ENCODE results near the gene RAPGEF4. TPM values are rescaled to one million over a fixed set of nuclear protein-coding genes. Genes with fewer than 3 reads are reported as not detected.

The RAPGEF4 gene
- total and polyA plus RNA-seq, 2 of the 8 experiments (the other 6 are each of a cell fraction or from before 2014, with no cell fraction given), result 1.2 to 2.6 TPM

GRCh38 chr2:173016451-173016850, 280.8 kb downstream of the RAPGEF4 start:
- no peak overlapping the region for H4K5ac ChIP-seq (ENCODE audit: insufficient read length, low read depth, low read length)
- H3K79me2 ChIP-seq (ENCODE audit: control insufficient read depth in 1 of 2, insufficient read depth in 2 of 2, low read length in 2 of 2), result no peaks in the 10 kb centered on the region
- H3K36me3 ChIP-seq (ENCODE audit: control insufficient read depth in 2 of 4, insufficient read depth in 4 of 4, low read length in 3 of 4), result no peaks in the 10 kb centered on the region
- H3K56ac ChIP-seq (replicated peaks; ENCODE audit: insufficient read length, low read depth, low read length), result no peak overlapping the region
- H3K4me3 ChIP-seq (ENCODE audit: extremely low read depth in 1 of 4, insufficient read depth in 2 of 4, low read depth in 3 of 4, low read length in 4 of 4), result no peak overlapping the region
- H2BK15ac ChIP-seq (ENCODE audit: low read length), result no peak overlapping the region
- H3K27me3 ChIP-seq (replicated peaks in 1 of 4; ENCODE audit: control insufficient read depth in 3 of 4, extremely low read depth in 1 of 4, insufficient read depth in 3 of 4, low read length in 3 of 4), result no peaks in the 10 kb centered on the region
- DNase-seq (ENCODE audit: low read depth in 1 of 2, low spot score in 2 of 2) (no peak), FAIRE-seq (no peak)
- no peak overlapping the region for H3K9ac ChIP-seq (replicated peaks in 1 of 4; ENCODE audit: extremely low read depth in 1 of 4, low read depth in 3 of 4, low read length in 3 of 4)
- CTCF ChIA-PET (ENCODE audit: partially characterized antibody), result interaction anchor here (4.1 kb wide), 1 partner anchor 10 kb away, joined by 30 read pairs; no protein-coding TSS in a partner anchor
- WGBS, 2 experiments (ENCODE audit: extremely low coverage in 1 of 2, insufficient coverage in 1 of 2, insufficient read length in 1 of 2, insufficient replicate concordance in 2 of 2, low coverage in 1 of 2, low lambda C conversion rate in 2 of 2, missing lambda C conversion rate in 1 of 2), result 68% methylated on average over 2 of the region's 2 CpGs; no CpG with 5 or more reads in 1 of the 2 experiments
- H3K4ac ChIP-seq (replicated peaks; ENCODE audit: insufficient read length, low read depth, low read length), result no peak overlapping the region
- H3K79me1 ChIP-seq (ENCODE audit: low read depth, low read length), result no peaks in the 10 kb centered on the region
- no peak overlapping the region for H2AFZ ChIP-seq (ENCODE audit: low read length)
- POLR2A ChIA-PET (ENCODE audit: partially characterized antibody), result no interaction called here
- H2BK20ac ChIP-seq (ENCODE audit: low read length), result no peak overlapping the region
- H4K8ac ChIP-seq (ENCODE audit: extremely low read depth, insufficient read depth, low read length), result no peak overlapping the region
- H2BK120ac ChIP-seq (replicated peaks; ENCODE audit: low read depth, low read length), result no peak overlapping the region
- H3K23ac ChIP-seq (ENCODE audit: insufficient read length), result no peak overlapping the region
- no peak overlapping the region for H2BK12ac ChIP-seq (ENCODE audit: low read depth, low read length)
- no peak overlapping the region for H3K18ac ChIP-seq (ENCODE audit: extremely low read depth, low read length)
- no peak overlapping the region for H2BK5ac ChIP-seq (ENCODE audit: low read depth, low read length)
- peaks cover 0 to 5% (median 0%) of the 10 kb centered on the region in 4 experiments; a peak in 1 of 7 replicates for H3K4me1 ChIP-seq (replicated peaks in 1 of 4; ENCODE audit: control insufficient read depth in 3 of 4, insufficient read depth in 4 of 4, low read length in 3 of 4)
- H3K4me2 ChIP-seq (ENCODE audit: insufficient read depth in 1 of 2, low read depth in 2 of 2, low read length in 2 of 2), result no peak overlapping the region
- no peak overlapping the region for H2AK5ac ChIP-seq (ENCODE audit: low read depth, low read length)
- H3K9me3 ChIP-seq (ENCODE audit: insufficient read depth in 2 of 2, low read depth in 1 of 2, low read length in 1 of 2), result no peaks in the 10 kb centered on the region
- H3K23me2 ChIP-seq (ENCODE audit: low read depth, low read length), result no peaks in the 10 kb centered on the region
- no peak overlapping the region for H4K91ac ChIP-seq (replicated peaks; ENCODE audit: insufficient read length, low read length)
- H3K27ac ChIP-seq (ENCODE audit: low read depth, low read length), result no peak overlapping the region
- no peak overlapping the region for H3K14ac ChIP-seq (ENCODE audit: insufficient read length)
- H4K20me1 ChIP-seq (replicated peaks in 1 of 2; ENCODE audit: control insufficient read depth in 1 of 2, insufficient read depth in 2 of 2, low read length in 2 of 2), result no peaks in the 10 kb centered on the region
- no peak for TF ChIP-seq EZH2 (IDR thresholded peaks at IDR 0.05; ENCODE audit: low read depth, low read length, severe bottlenecking)
- TF ChIP-seq SP2 (IDR thresholded peaks at IDR 0.05; ENCODE audit: low read length), result no peak
- TF ChIP-seq FOSL1 (IDR thresholded peaks at IDR 0.05; ENCODE audit: insufficient read depth, low read depth, low read length), result no peak
- TF ChIP-seq BACH1 (IDR thresholded peaks at IDR 0.05; ENCODE audit: low read length), result no peak
- TF ChIP-seq CTBP2 (IDR thresholded peaks at IDR 0.05; ENCODE audit: borderline replicate concordance, insufficient read depth, insufficient read length, low read length), result no peak
- TF ChIP-seq USF2 (IDR thresholded peaks at IDR 0.05; ENCODE audit: low read length), result no peak
- TF ChIP-seq JUND (IDR thresholded peaks at IDR 0.05; ENCODE audit: low read length), result no peak
- TF ChIP-seq TBP (IDR thresholded peaks at IDR 0.05; ENCODE audit: low read depth, low read length), result no peak
- TF ChIP-seq RXRA (IDR thresholded peaks at IDR 0.05; ENCODE audit: insufficient read depth, low read depth, low read length), result no peak
- no peak for TF ChIP-seq NRF1 (IDR thresholded peaks at IDR 0.05; ENCODE audit: low read depth, low read length)
- TF ChIP-seq NANOG (IDR thresholded peaks at IDR 0.05; ENCODE audit: insufficient read depth, low read depth, low read length, poor library complexity, severe bottlenecking), result no peak
- TF ChIP-seq SRF (IDR thresholded peaks at IDR 0.05; ENCODE audit: low read depth, low read length), result no peak
- TF ChIP-seq CBX8 (IDR thresholded peaks at IDR 0.05; ENCODE audit: borderline replicate concordance, low read depth, low read length), result no peak

Data from H1 (cell line).